GM18858 (cell line): Measurements from ENCODE around the gene SERBP1.
"Not testable (repeated sequence)": the region's sequence is repeated elsewhere in the genome, so short reads cannot be mapped to it uniquely, and the experiment has no call there.

Experiments
- ATAC-seq: cut with Tn5 transposase; IDR thresholded peaks from one replicate; pipeline ENCODE4 v1.9.1; 2021; ENCODE audit not compliant: unreplicated experiment

Gene SERBP1

GRCh38 chr1:67408148-67408547, 22.1 kb downstream of the SERBP1 start:
- ATAC-seq: no peak

- no peak for ATAC-seq
These were observed 22.7 kb downstream of the SERBP1 start for GRCh38 chr1:67407498-67407897.

- no peak for ATAC-seq
These were observed 24.5 kb downstream of the SERBP1 start for GRCh38 chr1:67405473-67406245.

- no peak for ATAC-seq
These were observed 26.0 kb downstream of the SERBP1 start for GRCh38 chr1:67404212-67404620.

- ATAC-seq: no peak
These were observed 28.8 kb downstream of the SERBP1 start for GRCh38 chr1:67401443-67401842.

GRCh38 chr1:67400029-67400786, 30.0 kb downstream of the SERBP1 start:
- not testable (repeated sequence) for ATAC-seq

GRCh38 chr1:67399199-67399993, 30.8 kb downstream of the SERBP1 start:
- no peak for ATAC-seq

GRCh38 chr1:67394548-67394947, 35.7 kb downstream of the SERBP1 start:
- no peak for ATAC-seq

- no peak for ATAC-seq
These were observed 36.5 kb downstream of the SERBP1 start for GRCh38 chr1:67393737-67394136.

GRCh38 chr1:67393240-67393639, 37.0 kb downstream of the SERBP1 start:
- ATAC-seq: no peak

- no peak for ATAC-seq
These were observed 39.9 kb downstream of the SERBP1 start for GRCh38 chr1:67390041-67390887.

GRCh38 chr1:67383999-67384638, 46.1 kb downstream of the SERBP1 start:
- ATAC-seq: no peak

- no peak for ATAC-seq
These were observed 47.9 kb downstream of the SERBP1 start for GRCh38 chr1:67382292-67382691.

- no peak for ATAC-seq
These were observed 49.0 kb downstream of the SERBP1 start for GRCh38 chr1:67381154-67381553.

- ATAC-seq: no peak
These were observed 52.9 kb downstream of the SERBP1 start for GRCh38 chr1:67377253-67377652.

- ATAC-seq: no peak
These were observed 53.8 kb downstream of the SERBP1 start for GRCh38 chr1:67376381-67376780.

GRCh38 chr1:67372898-67373297, 57.3 kb downstream of the SERBP1 start:
- no peak for ATAC-seq

- ATAC-seq: no peak
These were observed 58.1 kb downstream of the SERBP1 start for GRCh38 chr1:67372136-67372535.

- ATAC-seq: no peak
These were observed 58.5 kb downstream of the SERBP1 start for GRCh38 chr1:67371681-67372080.

- no peak for ATAC-seq
These were observed 59.2 kb downstream of the SERBP1 start for GRCh38 chr1:67371043-67371442.
